Activated naive CD8-positive, alpha-beta T cell treated with anti-CD3 and anti-CD28 coated beads, Interleukin-2, amount 50 U/mL, for 24 hours (primary cell): ENCODE data around the gene TMOD2.

Experiments
- ATAC-seq: fragments of 150-1000 bp; cut with Tn5 transposase; one replicate; pipeline ENCODE4 v1.10.0; 2021
- DNase-seq: peaks from one replicate; pipeline ENCODE4 v3.0.0; 2021
- H3K27ac Mint-ChIP-seq: one replicate; pipeline ENCODE4 v1.8.0; 2021; ENCODE audit warnings: mild to moderate bottlenecking, mixed read lengths
- H3K27me3 Mint-ChIP-seq: one replicate; pipeline ENCODE4 v1.8.0; 2021; ENCODE audit warnings: mixed read lengths
- H3K36me3 Mint-ChIP-seq: one replicate; pipeline ENCODE4 v1.8.0; 2021; ENCODE audit warnings: low read depth, mixed read lengths
- H3K4me1 Mint-ChIP-seq: one replicate; pipeline ENCODE4 v1.8.0; 2021; ENCODE audit warnings: mixed read lengths
- H3K4me3 Mint-ChIP-seq: one replicate; pipeline ENCODE4 v1.8.0; 2021; ENCODE audit warnings: mild to moderate bottlenecking, moderate library complexity, mixed read lengths
- H3K9me3 Mint-ChIP-seq: one replicate; pipeline ENCODE4 v1.8.0; 2021; ENCODE audit warnings: mixed read lengths

The TMOD2 gene

GRCh38 chr15:51863131-51863530 is 111.7 kb downstream of the TMOD2 start:
- DNase-seq, result no peak
- H3K9me3 Mint-ChIP-seq, result no peaks in the 10 kb centered on the region
- ATAC-seq, result no peak
- H3K36me3 Mint-ChIP-seq, result peaks cover 38% of the 10 kb centered on the region
- H3K27ac Mint-ChIP-seq, result peak overlapping the region; percentile 81
- H3K4me3 Mint-ChIP-seq, result no peak overlapping the region
- H3K4me1 Mint-ChIP-seq, result peaks cover 58% of the 10 kb centered on the region
- no peaks in the 10 kb centered on the region for H3K27me3 Mint-ChIP-seq

- Mint-ChIP-seq H3K27me3 (no peaks in the 10 kb centered on the region), H3K4me1 (peaks cover 53% of the 10 kb centered on the region), H3K4me3 (no peak overlapping the region), H3K27ac (peak overlapping the region; percentile 81), H3K9me3 (no peaks in the 10 kb centered on the region), H3K36me3 (peaks cover 43% of the 10 kb centered on the region)
- ATAC-seq (peak; percentile 78), DNase-seq (peak; percentile 19)
Observed at GRCh38 chr15:51864408-51865056, 113.1 kb downstream of the TMOD2 start.

- peaks cover 46% of the 10 kb centered on the region for H3K4me1 Mint-ChIP-seq
- peaks cover 45% of the 10 kb centered on the region for H3K36me3 Mint-ChIP-seq
- no peaks in the 10 kb centered on the region for H3K9me3 Mint-ChIP-seq
- no peak overlapping the region for H3K27ac Mint-ChIP-seq
- no peak for ATAC-seq
- no peak overlapping the region for H3K4me3 Mint-ChIP-seq
- DNase-seq, result no peak
- H3K27me3 Mint-ChIP-seq, result no peaks in the 10 kb centered on the region
Observed at GRCh38 chr15:51865317-51865716, 113.9 kb downstream of the TMOD2 start.
